HG02884 (cell line): ENCODE measurements around the gene CORO2A.
"Not testable (repeated sequence)": the region's sequence is repeated elsewhere in the genome, so short reads cannot be mapped to it uniquely, and the experiment has no call there.

ENCODE experiments used
- ATAC-seq: cut with Tn5 transposase; IDR thresholded peaks from one replicate; pipeline ENCODE4 v1.9.1; 2021; ENCODE audit warnings: mild to moderate bottlenecking, moderate library complexity; ENCODE audit not compliant: unreplicated experiment

CORO2A gene

GRCh38 chr9:98191671-98192502, 550 bp downstream of the CORO2A start:
- no peak for ATAC-seq

GRCh38 chr9:98191181-98191608, 1.2 kb downstream of the CORO2A start:
- no peak for ATAC-seq

- no peak for ATAC-seq
Measured at GRCh38 chr9:98190757-98191105, 1.7 kb downstream of the CORO2A start.

GRCh38 chr9:98189412-98189811, 3.0 kb downstream of the CORO2A start:
- no peak for ATAC-seq

GRCh38 chr9:98187926-98188325, 4.5 kb downstream of the CORO2A start:
- ATAC-seq = no peak

GRCh38 chr9:98186236-98186635, 6.2 kb downstream of the CORO2A start:
- no peak for ATAC-seq

GRCh38 chr9:98185611-98186171, 6.7 kb downstream of the CORO2A start:
- ATAC-seq = no peak

GRCh38 chr9:98185021-98185567, 7.3 kb downstream of the CORO2A start:
- ATAC-seq = no peak

- ATAC-seq = no peak
Measured at GRCh38 chr9:98184326-98184725, 8.1 kb downstream of the CORO2A start.

- no peak for ATAC-seq
Measured at GRCh38 chr9:98182889-98183599, 9.4 kb downstream of the CORO2A start.

GRCh38 chr9:98182069-98182820, 10.2 kb downstream of the CORO2A start:
- ATAC-seq = no peak

- no peak for ATAC-seq
Measured at GRCh38 chr9:98181746-98182068, 10.7 kb downstream of the CORO2A start.

- ATAC-seq = no peak
Measured at GRCh38 chr9:98180996-98181395, 11.4 kb downstream of the CORO2A start.

- ATAC-seq = no peak
Measured at GRCh38 chr9:98178874-98179850, 13.3 kb downstream of the CORO2A start.

GRCh38 chr9:98176391-98177259, 15.8 kb downstream of the CORO2A start:
- no peak for ATAC-seq

GRCh38 chr9:98175762-98176161, 16.7 kb downstream of the CORO2A start:
- no peak for ATAC-seq

- ATAC-seq = no peak
Measured at GRCh38 chr9:98175028-98175569, 17.3 kb downstream of the CORO2A start.

GRCh38 chr9:98174502-98174918, 17.9 kb downstream of the CORO2A start:
- ATAC-seq = not testable (repeated sequence)

- no peak for ATAC-seq
Measured at GRCh38 chr9:98173181-98173580, 19.3 kb downstream of the CORO2A start.
